ENCODE measurements around the gene SUN1. TPM values are rescaled to one million over a fixed set of nuclear protein-coding genes. Genes with fewer than 3 reads are reported as not detected.

Gene SUN1
- total and polyA plus RNA-seq, 2 donors (not counting 1 experiment from before 2014, with no cell fraction given) = 185 to 220 TPM

DNA sequence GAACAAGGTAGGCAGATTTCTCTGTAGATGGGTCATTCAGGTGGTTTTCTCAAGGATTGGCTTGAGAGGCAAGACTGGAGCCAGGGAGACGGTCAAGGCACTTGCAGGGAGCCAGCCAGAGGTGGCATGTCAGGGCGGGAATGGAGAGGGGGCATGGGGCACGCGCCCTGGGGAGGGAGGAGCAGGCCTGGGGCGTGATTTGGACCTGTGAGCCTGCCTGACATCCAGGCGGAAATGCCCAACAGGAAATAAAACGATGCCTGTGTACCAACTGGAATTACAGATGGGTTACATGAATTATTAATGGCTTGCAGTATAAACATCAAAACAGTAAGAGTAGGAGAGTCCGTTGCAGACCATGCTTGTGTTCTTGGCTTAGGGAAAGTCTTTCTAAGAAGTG, 8.6 kb upstream of the SUN1 start:
- Histone ChIP-seq H2AFZ (ENCODE audit: low read length) (no peak overlapping the region), H4K20me1 (ENCODE audit: control insufficient read depth, extremely low read depth, insufficient read depth, low read length) (peaks cover 3% of the 10 kb centered on the region), H3K27me3 (ENCODE audit: control insufficient read depth, insufficient read depth, low read length) (no peaks in the 10 kb centered on the region), H3K4me1 (ENCODE audit: control insufficient read depth, extremely low read depth, insufficient read depth, low read length) (peaks cover 19% of the 10 kb centered on the region), H3K4me3 (replicated peaks in 1 of 4; ENCODE audit: control extremely low read depth in 1 of 4, insufficient read depth in 1 of 4, low read depth in 3 of 4, low read length in 4 of 4) (no peak overlapping the region), H3K9me3 (ENCODE audit: control insufficient read depth, insufficient read depth, low read depth, low read length) (no peaks in the 10 kb centered on the region), H3K4me2 (ENCODE audit: extremely low read depth, insufficient read depth, low read length) (peak overlapping the region; percentile 70), H3K27ac (ENCODE audit: insufficient read depth, low read length) (peak overlapping the region; percentile 77), H3K79me2 (ENCODE audit: control insufficient read depth, insufficient read depth, low read length) (peaks cover 90% of the 10 kb centered on the region), H3K36me3 (ENCODE audit: control insufficient read depth, insufficient read depth, low read length) (peaks cover 8% of the 10 kb centered on the region), H3K9ac (ENCODE audit: insufficient read depth, low read length) (no peak overlapping the region)
- TF ChIP-seq, protein P1, sequence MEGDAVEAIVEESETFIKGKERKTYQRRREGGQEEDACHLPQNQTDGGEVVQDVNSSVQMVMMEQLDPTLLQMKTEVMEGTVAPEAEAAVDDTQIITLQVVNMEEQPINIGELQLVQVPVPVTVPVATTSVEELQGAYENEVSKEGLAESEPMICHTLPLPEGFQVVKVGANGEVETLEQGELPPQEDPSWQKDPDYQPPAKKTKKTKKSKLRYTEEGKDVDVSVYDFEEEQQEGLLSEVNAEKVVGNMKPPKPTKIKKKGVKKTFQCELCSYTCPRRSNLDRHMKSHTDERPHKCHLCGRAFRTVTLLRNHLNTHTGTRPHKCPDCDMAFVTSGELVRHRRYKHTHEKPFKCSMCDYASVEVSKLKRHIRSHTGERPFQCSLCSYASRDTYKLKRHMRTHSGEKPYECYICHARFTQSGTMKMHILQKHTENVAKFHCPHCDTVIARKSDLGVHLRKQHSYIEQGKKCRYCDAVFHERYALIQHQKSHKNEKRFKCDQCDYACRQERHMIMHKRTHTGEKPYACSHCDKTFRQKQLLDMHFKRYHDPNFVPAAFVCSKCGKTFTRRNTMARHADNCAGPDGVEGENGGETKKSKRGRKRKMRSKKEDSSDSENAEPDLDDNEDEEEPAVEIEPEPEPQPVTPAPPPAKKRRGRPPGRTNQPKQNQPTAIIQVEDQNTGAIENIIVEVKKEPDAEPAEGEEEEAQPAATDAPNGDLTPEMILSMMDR (conservative IDR thresholded peaks at IDR 0.05 in 1 of 2, IDR thresholded peaks at IDR 0.05 in 1 of 2; ENCODE audit: low read depth in 1 of 2, low read length in 2 of 2) = no peak
- TF ChIP-seq EZH2 (IDR thresholded peaks at IDR 0.05; ENCODE audit: low read length, missing control alignments) = no peak
- DNase-seq (ENCODE audit: low read depth in 2 of 2) = no peak

DNA sequence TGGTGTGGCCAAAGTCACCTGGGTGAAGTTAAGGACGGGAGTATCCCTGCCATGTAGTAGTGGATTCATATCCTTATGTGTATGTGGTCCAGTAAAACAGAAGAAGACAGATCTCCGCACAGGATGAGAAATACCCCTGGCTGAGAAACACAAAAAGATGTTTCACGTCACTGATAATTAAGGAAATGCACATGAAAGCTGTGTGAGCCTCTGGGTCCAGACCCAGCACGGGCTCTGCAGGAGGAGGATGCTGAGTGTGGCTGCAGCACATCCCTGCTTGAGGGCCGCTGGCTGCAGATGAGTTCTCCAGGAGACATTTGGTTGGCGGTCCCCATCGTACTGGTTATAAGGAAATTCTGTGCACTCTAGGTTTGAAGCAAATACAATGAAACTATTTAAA, 8.2 kb upstream of the SUN1 start:
- no peak overlapping the region for H3K4me3 ChIP-seq (replicated peaks in 1 of 4; ENCODE audit: control extremely low read depth in 1 of 4, insufficient read depth in 1 of 4, low read depth in 3 of 4, low read length in 4 of 4)
- H3K4me2 ChIP-seq (ENCODE audit: extremely low read depth, insufficient read depth, low read length) = peak overlapping the region; percentile 70
- no peak overlapping the region for H2AFZ ChIP-seq (ENCODE audit: low read length)
- peaks cover 3% of the 10 kb centered on the region for H4K20me1 ChIP-seq (ENCODE audit: control insufficient read depth, extremely low read depth, insufficient read depth, low read length)
- H3K9ac ChIP-seq (ENCODE audit: insufficient read depth, low read length) = no peak overlapping the region
- peaks cover 8% of the 10 kb centered on the region for H3K36me3 ChIP-seq (ENCODE audit: control insufficient read depth, insufficient read depth, low read length)
- H3K79me2 ChIP-seq (ENCODE audit: control insufficient read depth, insufficient read depth, low read length) = peaks cover 90% of the 10 kb centered on the region
- no peaks in the 10 kb centered on the region for H3K27me3 ChIP-seq (ENCODE audit: control insufficient read depth, insufficient read depth, low read length)
- no peaks in the 10 kb centered on the region for H3K9me3 ChIP-seq (ENCODE audit: control insufficient read depth, insufficient read depth, low read depth, low read length)
- DNase-seq (ENCODE audit: low read depth in 2 of 2) = no peak
- H3K4me1 ChIP-seq (ENCODE audit: control insufficient read depth, extremely low read depth, insufficient read depth, low read length) = peaks cover 19% of the 10 kb centered on the region
- TF ChIP-seq EZH2 (IDR thresholded peaks at IDR 0.05; ENCODE audit: low read length, missing control alignments) = no peak
- TF ChIP-seq, protein P1 (conservative IDR thresholded peaks at IDR 0.05 in 1 of 2, IDR thresholded peaks at IDR 0.05 in 1 of 2; ENCODE audit: low read depth in 1 of 2, low read length in 2 of 2) = no peak
- peak overlapping the region; percentile 77 for H3K27ac ChIP-seq (ENCODE audit: insufficient read depth, low read length)

DNA sequence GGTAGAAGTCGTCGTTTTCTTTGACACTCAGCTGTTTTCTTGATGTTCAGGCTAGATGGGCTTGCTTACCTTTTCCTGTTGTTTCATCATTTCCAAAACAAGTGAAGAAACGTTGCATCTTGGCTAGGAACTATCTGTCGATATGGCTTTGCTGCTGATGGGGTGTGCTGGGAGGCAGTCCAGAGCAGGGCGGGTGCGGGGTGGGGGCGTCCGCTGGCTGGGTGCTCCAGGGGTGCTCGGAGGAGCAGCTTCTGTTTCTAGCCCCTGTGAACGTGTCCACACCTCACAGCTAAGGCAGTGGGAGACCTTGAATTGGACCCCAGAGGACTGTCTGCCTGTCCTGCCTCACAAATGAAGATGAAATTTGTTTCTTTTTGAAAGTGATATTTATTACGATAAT, 7.6 kb upstream of the SUN1 start:
- Histone ChIP-seq H2AFZ (ENCODE audit: low read length) (no peak overlapping the region), H3K27ac (ENCODE audit: insufficient read depth, low read length) (peak overlapping the region; percentile 77), H3K4me3 (replicated peaks in 1 of 4; ENCODE audit: control extremely low read depth in 1 of 4, insufficient read depth in 1 of 4, low read depth in 3 of 4, low read length in 4 of 4) (peak overlapping the region in 1 of 4 experiments; percentile 2), H3K4me2 (ENCODE audit: extremely low read depth, insufficient read depth, low read length) (peak overlapping the region; percentile 49), H3K9ac (ENCODE audit: insufficient read depth, low read length) (no peak overlapping the region), H3K79me2 (ENCODE audit: control insufficient read depth, insufficient read depth, low read length) (peaks cover 89% of the 10 kb centered on the region), H3K36me3 (ENCODE audit: control insufficient read depth, insufficient read depth, low read length) (peaks cover 8% of the 10 kb centered on the region), H3K4me1 (ENCODE audit: control insufficient read depth, extremely low read depth, insufficient read depth, low read length) (peaks cover 19% of the 10 kb centered on the region), H3K27me3 (ENCODE audit: control insufficient read depth, insufficient read depth, low read length) (no peaks in the 10 kb centered on the region), H4K20me1 (ENCODE audit: control insufficient read depth, extremely low read depth, insufficient read depth, low read length) (peaks cover 3% of the 10 kb centered on the region), H3K9me3 (ENCODE audit: control insufficient read depth, insufficient read depth, low read depth, low read length) (no peaks in the 10 kb centered on the region)
- TF ChIP-seq, protein P1 (conservative IDR thresholded peaks at IDR 0.05 in 1 of 2, IDR thresholded peaks at IDR 0.05 in 1 of 2; ENCODE audit: low read depth in 1 of 2, low read length in 2 of 2) = no peak
- TF ChIP-seq EZH2 (IDR thresholded peaks at IDR 0.05; ENCODE audit: low read length, missing control alignments) = no peak
- no peak for DNase-seq (ENCODE audit: low read depth in 2 of 2)

Data from fibroblast of lung (primary cell).